Pancreas (tissue), 10 donors: ENCODE data around the gene ING2. TPM values are rescaled to one million over a fixed set of nuclear protein-coding genes. Genes with fewer than 3 reads are reported as not detected.

Experiments
- ATAC-seq, 4 donors: fragments of 200-7000 bp; cut with Tn5 transposase; one replicate each; pipeline versions ENCODE4 v1.8.0 to v1.9.1; 2020; ENCODE audit warnings: mild to moderate bottlenecking in 4 of 4, moderate library complexity in 4 of 4
- DNase-seq, 6 donors: peaks; one replicate each; pipeline ENCODE4 v3.0.0-alpha.2; 2020
- FAIRE-seq: peaks from 2 replicates; lab custom pipeline; 2012; peaks lifted over from hg19 to GRCh38; lab: Jason Lieb, UNC
- H3K27ac ChIP-seq, 4 donors: fragments of 200-600 bp; sonication (generic); 1 replicate in 3 of 4; 2 replicates in 1 of 4; pipeline versions ENCODE4 v1.5.0 to v1.8.0; 2020
- H3K27me3 ChIP-seq, 4 donors: fragments of 200-600 bp; one replicate each; pipeline ENCODE4 v1.8.0; 2021
- H3K36me3 ChIP-seq, 3 donors: fragments of 200-600 bp; sonication (generic) in 1 of 3; one replicate each; pipeline versions ENCODE4 v1.5.0 to v1.8.0; 2020 to 2021
- H3K4me1 ChIP-seq, 3 donors: fragments of 200-600 bp; one replicate each; pipeline ENCODE4 v1.8.0; 2021
- H3K4me3 ChIP-seq, 4 donors: fragments of 200-600 bp; sonication (generic) in 2 of 4; one replicate each; pipeline versions ENCODE4 v1.5.0 to v1.8.0; 2020 to 2021
- H3K9me3 ChIP-seq, 4 donors: fragments of 200-600 bp; one replicate each; pipeline ENCODE4 v1.8.0; 2021
- WGBS, 2 donors: extraction: QIAGEN DNeasy Blood & Tissue Kit; methylation state at CpG; one replicate each; pipeline ENCODE4 v1.1.7; 2013; 5-methylcytosine and 5-hydroxymethylcytosine counted together
- intact Hi-C, 3 donors: fragments of 100-400 bp; cut with DNase I; formaldehyde crosslinking; loops; one replicate each; pipeline versions ENCODE4 v1.11.1 to v1.14.2; 2022
- polyA plus RNA-seq, 2 donors: library from polyadenylated mRNA; stranded (reverse); fragments of 200-250 nt; gene quantifications; one replicate each; pipeline ENCODE4 v1.2.3, GENCODE V29; 2013
- total RNA-seq, 6 donors: library from RNA; stranded (reverse); fragmentation: NEBNext Ultra II Directional in 4 of 6; extraction: Animal tissue kit (Norgen Biotek cat#: 25700) in 4 of 6; gene quantifications; one replicate each; pipeline versions ENCODE4 v1.2.1 to v1.2.4, GENCODE V29; 2021 to 2023
- TF ChIP-seq, protein P1 (sequence below), 4 donors: fragments of 200-600 bp; sonication (generic) in 3 of 4; IDR thresholded peaks; one replicate each; pipeline versions ENCODE4 v1.5.0 to v1.8.0; 2021; ENCODE audit warnings: antibody characterized with exemption in 4 of 4
- donor health status: healthy with polysubstance abuse.
- donor health status: DM: no; HTN: no; CAD: no; lungs with moderate emphysema.
- donor health status: DM: no; HTN: no; CAD: no.
- donor health status: control.
- donor health status: control.
- donor health status: Bipolar disorder and iron deficiency.
- donor health status: DM: yes; HTN: yes; CAD: no.
- donor health status: DM: no; HTN: no; CAD: no.
- donor health status: DM: no; HTN: no; CAD: no.
- donor health status: DM: yes; HTN: yes; CAD: no.

Gene ING2
- total and polyA plus RNA-seq, 8 donors: 3.1 to 16.9 (median 5.9) TPM

DNA sequence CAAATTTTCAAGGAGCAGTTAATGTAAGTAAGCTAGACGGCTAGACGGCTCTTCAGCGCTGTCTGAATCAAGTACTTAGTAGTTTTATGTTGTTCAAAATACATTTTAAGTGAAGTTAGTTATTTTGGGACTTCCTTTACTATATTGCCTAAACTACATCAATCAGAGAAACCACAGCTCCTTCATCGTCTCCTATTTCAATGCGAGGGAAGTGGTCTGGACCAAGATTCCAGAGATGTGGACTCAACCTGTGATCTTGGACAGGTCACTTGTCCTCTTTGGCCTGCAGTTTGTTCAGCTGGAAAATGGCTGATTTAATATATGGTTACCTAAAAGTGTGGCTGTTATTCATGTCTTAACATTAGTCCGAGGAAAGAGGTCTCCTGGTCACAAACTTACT lies 10.6 kb downstream of the ING2 start:
- intact Hi-C loops: no loop called here
- H3K27me3 ChIP-seq: no peaks in the 10 kb centered on the region
- ATAC-seq (no peak), FAIRE-seq (no peak), DNase-seq (no peak)
- WGBS, 2 donors: 93 to 96% methylated on average over 6 of the region's 6 CpGs
- no peaks in the 10 kb centered on the region for H3K9me3 ChIP-seq
- no peak overlapping the region for H3K27ac ChIP-seq
- H3K4me3 ChIP-seq: no peak overlapping the region
- TF ChIP-seq, protein P1, sequence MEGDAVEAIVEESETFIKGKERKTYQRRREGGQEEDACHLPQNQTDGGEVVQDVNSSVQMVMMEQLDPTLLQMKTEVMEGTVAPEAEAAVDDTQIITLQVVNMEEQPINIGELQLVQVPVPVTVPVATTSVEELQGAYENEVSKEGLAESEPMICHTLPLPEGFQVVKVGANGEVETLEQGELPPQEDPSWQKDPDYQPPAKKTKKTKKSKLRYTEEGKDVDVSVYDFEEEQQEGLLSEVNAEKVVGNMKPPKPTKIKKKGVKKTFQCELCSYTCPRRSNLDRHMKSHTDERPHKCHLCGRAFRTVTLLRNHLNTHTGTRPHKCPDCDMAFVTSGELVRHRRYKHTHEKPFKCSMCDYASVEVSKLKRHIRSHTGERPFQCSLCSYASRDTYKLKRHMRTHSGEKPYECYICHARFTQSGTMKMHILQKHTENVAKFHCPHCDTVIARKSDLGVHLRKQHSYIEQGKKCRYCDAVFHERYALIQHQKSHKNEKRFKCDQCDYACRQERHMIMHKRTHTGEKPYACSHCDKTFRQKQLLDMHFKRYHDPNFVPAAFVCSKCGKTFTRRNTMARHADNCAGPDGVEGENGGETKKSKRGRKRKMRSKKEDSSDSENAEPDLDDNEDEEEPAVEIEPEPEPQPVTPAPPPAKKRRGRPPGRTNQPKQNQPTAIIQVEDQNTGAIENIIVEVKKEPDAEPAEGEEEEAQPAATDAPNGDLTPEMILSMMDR (IDR thresholded peaks at IDR 0.05): no peak
- no peaks in the 10 kb centered on the region for H3K4me1 ChIP-seq
- H3K36me3 ChIP-seq: peaks cover 0 to 11% (median 4%) of the 10 kb centered on the region in 3 donors

- intact Hi-C loops: no loop called here
- H3K4me1 ChIP-seq: no peaks in the 10 kb centered on the region
- TF ChIP-seq, protein P1 (IDR thresholded peaks at IDR 0.05): no peak
- no peaks in the 10 kb centered on the region for H3K9me3 ChIP-seq
- DNase-seq (no peak), ATAC-seq (no peak), FAIRE-seq (no peak)
- H3K27ac ChIP-seq: no peak overlapping the region
- no peaks in the 10 kb centered on the region for H3K36me3 ChIP-seq
- H3K4me3 ChIP-seq: no peak overlapping the region
- H3K27me3 ChIP-seq: no peaks in the 10 kb centered on the region
- 93 to 94% methylated on average over 2 of the region's 2 CpGs for WGBS, 2 donors
Measured at GRCh38 chr4:183517194-183517593, 12.3 kb downstream of the ING2 start.

DNA sequence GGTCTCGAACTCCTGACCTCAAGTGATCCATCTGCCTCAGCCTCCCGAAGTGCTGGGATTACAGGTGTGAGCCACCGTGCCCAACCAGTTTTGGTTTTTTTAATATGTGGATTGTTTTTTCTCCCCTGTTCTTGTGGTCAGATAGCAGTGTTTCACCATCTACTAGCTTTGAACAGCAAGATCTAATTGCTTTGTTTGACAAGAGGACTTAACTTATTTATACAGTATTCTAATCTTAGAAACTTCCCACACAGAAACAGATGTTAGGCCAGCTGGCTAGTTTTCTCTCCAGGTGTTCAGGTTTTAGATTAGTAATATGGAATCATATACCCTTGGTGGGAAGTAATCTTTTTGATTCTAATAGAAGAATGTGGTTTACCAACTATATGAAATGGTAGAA lies 12.9 kb downstream of the ING2 start:
- FAIRE-seq: no peak
- DNase-seq: peak in 1 of 6 donors; percentile 31
- H3K27ac ChIP-seq: no peak overlapping the region
- peak; percentile 59 to 82 (median 70) for ATAC-seq
- intact Hi-C loops: no loop called here
- no peaks in the 10 kb centered on the region for H3K36me3 ChIP-seq
- TF ChIP-seq, protein P1 (IDR thresholded peaks at IDR 0.05): no peak
- no peaks in the 10 kb centered on the region for H3K27me3 ChIP-seq
- 36 to 40% methylated on average over 3 of the region's 3 CpGs for WGBS, 2 donors
- H3K4me1 ChIP-seq: no peaks in the 10 kb centered on the region
- no peaks in the 10 kb centered on the region for H3K9me3 ChIP-seq
- no peak overlapping the region for H3K4me3 ChIP-seq

DNA sequence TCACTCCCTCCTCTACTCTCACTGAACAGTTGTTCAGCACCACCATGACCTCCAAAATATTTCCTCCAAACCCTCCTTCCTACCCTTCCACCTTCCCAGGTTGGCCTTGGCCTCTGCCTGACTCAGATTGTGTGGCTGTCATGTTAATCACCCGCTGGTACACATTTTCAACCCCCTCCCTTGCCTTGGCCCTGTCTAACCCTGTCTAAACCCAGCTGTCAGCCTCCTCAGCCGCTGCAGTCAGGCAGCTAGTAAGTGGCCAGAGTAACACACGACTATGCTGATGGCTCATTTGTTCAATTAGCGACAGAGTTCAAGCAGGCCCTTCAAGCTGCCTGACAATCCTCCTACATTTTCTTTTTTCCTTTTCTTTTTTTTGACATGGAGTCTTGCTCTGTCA lies 18.0 kb downstream of the ING2 start:
- Histone ChIP-seq H3K4me3 (no peak overlapping the region), H3K9me3 (no peaks in the 10 kb centered on the region), H3K4me1 (no peaks in the 10 kb centered on the region), H3K27ac (no peak overlapping the region), H3K36me3 (no peaks in the 10 kb centered on the region), H3K27me3 (no peaks in the 10 kb centered on the region)
- peak in 3 of 6 donors; percentile 22 to 44 (median 35) for DNase-seq
- TF ChIP-seq, protein P1 (IDR thresholded peaks at IDR 0.05): no peak
- no peak for FAIRE-seq
- peak; percentile 70 to 96 (median 90) for ATAC-seq
- intact Hi-C loops: no loop called here
- 16 to 29% methylated on average over 4 of the region's 4 CpGs for WGBS, 2 donors

- no peak for DNase-seq
- 50% methylated on average over 2 of the region's 2 CpGs for WGBS, 2 donors
- H3K4me3 ChIP-seq: no peak overlapping the region
- ATAC-seq: no peak
- no peaks in the 10 kb centered on the region for H3K4me1 ChIP-seq
- no peak for FAIRE-seq
- H3K36me3 ChIP-seq: no peaks in the 10 kb centered on the region
- no peaks in the 10 kb centered on the region for H3K27me3 ChIP-seq
- no peak overlapping the region for H3K27ac ChIP-seq
- H3K9me3 ChIP-seq: no peaks in the 10 kb centered on the region
- intact Hi-C loops: no loop called here
- TF ChIP-seq, protein P1 (IDR thresholded peaks at IDR 0.05): no peak
Measured at GRCh38 chr4:183527326-183527725, 22.5 kb downstream of the ING2 start.
